Ishikawa (cell line): ENCODE measurements around the gene CCDC91.

ENCODE experiments used
- CEBPB ChIP-seq: IDR thresholded peaks from 2 replicates; pipeline ENCODE4 v1.6.1; 2012
- EGR1 ChIP-seq: IDR thresholded peaks from 2 replicates; pipeline ENCODE4 v1.6.1; 2012
- EP300 ChIP-seq: IDR thresholded peaks from 2 replicates; pipeline ENCODE4 v1.6.1; 2012; ENCODE audit warnings: borderline replicate concordance
- FOXM1 ChIP-seq: IDR thresholded peaks from 2 replicates; pipeline ENCODE4 v1.6.1; 2012; ENCODE audit warnings: low read depth, borderline replicate concordance
- MAX ChIP-seq: IDR thresholded peaks from 2 replicates; pipeline ENCODE4 v1.6.1; 2012
- NFIC ChIP-seq: IDR thresholded peaks from 2 replicates; pipeline ENCODE4 v1.6.1; 2012
- RAD21 ChIP-seq: IDR thresholded peaks from 2 replicates; pipeline ENCODE4 v1.6.1; 2012; ENCODE audit warnings: low read depth
- REST ChIP-seq: IDR thresholded peaks from 2 replicates; pipeline ENCODE4 v1.6.1; 2012; ENCODE audit warnings: low read depth, mild to moderate bottlenecking
- TAF1 ChIP-seq: IDR thresholded peaks from 2 replicates; pipeline ENCODE4 v1.6.1; 2012; ENCODE audit warnings: low read depth, mild to moderate bottlenecking
- TCF12 ChIP-seq: IDR thresholded peaks from 2 replicates; pipeline ENCODE4 v1.6.1; 2012; ENCODE audit warnings: low read depth
- TEAD4 ChIP-seq: IDR thresholded peaks from 2 replicates; pipeline ENCODE4 v1.6.1; 2012
- USF1 ChIP-seq: IDR thresholded peaks from 2 replicates; pipeline ENCODE4 v1.6.1; 2012
- YY1 ChIP-seq: IDR thresholded peaks from 2 replicates; pipeline ENCODE4 v1.6.1; 2012; ENCODE audit warnings: low read depth
- ZBTB7A ChIP-seq: IDR thresholded peaks from 2 replicates; pipeline ENCODE4 v1.6.1; 2012; ENCODE audit warnings: low read depth

- TF ChIP-seq MAX (no peak), TCF12 (no peak), RAD21 (no peak), YY1 (no peak), USF1 (no peak), TAF1 (no peak), EP300 (no peak), EGR1 (no peak), NFIC (no peak), REST (no peak), ZBTB7A (no peak), FOXM1 (no peak), TEAD4 (no peak), CEBPB (no peak)
Observed at GRCh38 chr12:28219827-28220226, 29.6 kb downstream of the CCDC91 start.
